HepG2 (cell line): ENCODE results near the gene CD68. TPM values are rescaled to one million over a fixed set of nuclear protein-coding genes. Genes with fewer than 3 reads are reported as not detected.

Source experiments
- ATAC-seq: fragments of 200-7000 bp; cut with Tn5 transposase; 3 replicates; pipeline ENCODE4 v1.9.1; 2020; ENCODE audit warnings: mild to moderate bottlenecking, moderate library complexity
- BruUV-seq: library from RNA; stranded (reverse); fragments of 400-500 nt; replicated peaks from 2 replicates; lab custom pipeline; 2021; lab: Mats Ljungman, UMichigan
- CTCF ChIA-PET: fragments of 300-600 bp; formaldehyde crosslinking; extraction: SDS; loops from one replicate; lab custom pipeline; 2021; ENCODE audit warnings: low total read pairs, inconsistent platforms, low intra/inter-chr PET ratio; lab: Yijun Ruan, JAX
- POLR2A ChIA-PET: fragments of 350-600 bp; sonication (Branson Sonifier 250); formaldehyde crosslinking; loops from one replicate; lab custom pipeline; 2020; ENCODE audit warnings: antibody characterized with exemption, inconsistent platforms; lab: Yijun Ruan, JAX
- DNase-seq: peaks from one replicate; pipeline ENCODE4 v3.0.0-alpha.2; 2015; ENCODE audit warnings: low spot score
- FAIRE-seq: peaks from 3 replicates; lab custom pipeline; 2011; peaks lifted over from hg19 to GRCh38; lab: Jason Lieb, UNC
- H2AFZ ChIP-seq: one replicate; pipeline ENCODE4 v1.6.1; 2011; ENCODE audit warnings: low read length, inconsistent platforms
- H3K27ac ChIP-seq: fragments of 300-600 bp; 3 replicates; pipeline ENCODE4 v1.8.0; 2011; ENCODE audit warnings: mixed run types, mild to moderate bottlenecking, mixed read lengths, low read length, inconsistent platforms; ENCODE audit not compliant: insufficient read depth; ENCODE audit errors: extremely low read length
- H3K27me3 ChIP-seq, 2 experiments: fragments of 200-600 bp in 1 of 2; 2 replicates in 1 of 2; 3 replicates in 1 of 2; pipeline versions ENCODE4 v1.6.0 to v1.8.0; 2011; ENCODE audit warnings: low read length in 2 of 2, mild to moderate bottlenecking in 2 of 2, moderate library complexity in 2 of 2, inconsistent platforms in 1 of 2; ENCODE audit not compliant: insufficient read depth in 2 of 2, control insufficient read depth in 1 of 2
- H3K36me3 ChIP-seq, 2 experiments: fragments of 200-600 bp in 1 of 2; replicated peaks in 1 of 2; 2 replicates in 1 of 2; 3 replicates in 1 of 2; pipeline versions ENCODE4 v1.5.1 to v1.8.0; 2011; ENCODE audit warnings: low read length in 2 of 2, inconsistent platforms in 1 of 2; ENCODE audit not compliant: insufficient read depth in 2 of 2, control insufficient read depth in 1 of 2
- H3K4me1 ChIP-seq: 2 replicates; pipeline ENCODE4 v1.5.1; 2012; ENCODE audit warnings: low read length, inconsistent platforms; ENCODE audit not compliant: insufficient read depth
- H3K4me2 ChIP-seq: 2 replicates; pipeline ENCODE4 v1.6.0; 2011; ENCODE audit warnings: low read depth, low read length, inconsistent platforms
- H3K4me3 ChIP-seq, 3 experiments: fragments of 200-600 bp in 1 of 3; sonication (generic), shearing (Covaris generic) in 1 of 3; replicated peaks in 1 of 3; 2 replicates each; pipeline ENCODE4 v1.5.1; 2011 to 2016; ENCODE audit warnings: low read length in 3 of 3, inconsistent platforms in 2 of 3, low read depth in 2 of 3, mild to moderate bottlenecking in 2 of 3, control low read depth in 1 of 3, mixed read lengths in 1 of 3; ENCODE audit not compliant: insufficient read depth in 1 of 3
- H3K79me2 ChIP-seq: one replicate; pipeline ENCODE4 v1.6.1; 2011; ENCODE audit warnings: low read length, inconsistent platforms; ENCODE audit not compliant: insufficient read depth
- H3K9ac ChIP-seq: 2 replicates; pipeline ENCODE4 v1.6.0; 2011; ENCODE audit warnings: mild to moderate bottlenecking, low read depth, low read length, inconsistent platforms; ENCODE audit not compliant: insufficient read depth
- H3K9me3 ChIP-seq: 2 replicates; pipeline ENCODE4 v1.5.1; 2012; ENCODE audit warnings: mild to moderate bottlenecking, low read length
- H4K20me1 ChIP-seq: 2 replicates; pipeline ENCODE4 v1.6.0; 2011; ENCODE audit warnings: inconsistent platforms, mild to moderate bottlenecking, low read length, moderate library complexity; ENCODE audit not compliant: insufficient read depth
- AGO2 ChIP-seq: fragments of 200-400 bp; formaldehyde crosslinking; optimal IDR thresholded peaks from 2 replicates; pipeline ENCODE3; 2017; ENCODE audit warnings: mild to moderate bottlenecking, low read depth, low read length, moderate library complexity
- ARID4A ChIP-seq: sonication (generic); formaldehyde crosslinking; IDR thresholded peaks from 2 replicates; pipeline ENCODE4 v1.5.0; 2020; ENCODE audit warnings: mild to moderate bottlenecking, missing genetic modification reagents, borderline replicate concordance
- IRF9 ChIP-seq: sonication (generic); formaldehyde crosslinking; IDR thresholded peaks from 2 replicates; pipeline ENCODE4 v1.8.0; 2022; ENCODE audit warnings: missing genetic modification reagents, mild to moderate bottlenecking, borderline replicate concordance
- NR2F2 ChIP-seq: IDR thresholded peaks from 2 replicates; pipeline ENCODE4 v1.6.1; 2012; ENCODE audit warnings: low read depth, inconsistent platforms, borderline replicate concordance
- PAX8 ChIP-seq: sonication (generic); formaldehyde crosslinking; IDR thresholded peaks from 2 replicates; pipeline ENCODE4 v1.8.0; 2022; ENCODE audit warnings: mild to moderate bottlenecking, missing genetic modification reagents, borderline replicate concordance
- ZNF282 ChIP-seq: fragments of 450-650 bp; IDR thresholded peaks from 2 replicates; pipeline ENCODE4 v1.6.1; 2018; ENCODE audit not compliant: partially characterized antibody
- ZNF558 ChIP-seq: sonication (generic); formaldehyde crosslinking; IDR thresholded peaks from 2 replicates; pipeline ENCODE4 v1.9.0; 2022; ENCODE audit warnings: mild to moderate bottlenecking, missing genetic modification reagents, borderline replicate concordance
- WGBS: methylation state at CpG from one replicate; pipeline ENCODE4 v1.1.6; 2017; ENCODE audit warnings: low lambda C conversion rate; 5-methylcytosine and 5-hydroxymethylcytosine counted together
- in situ Hi-C: cut with HindIII; loops from 2 replicates; pipeline ENCODE4 v1.10.0; 2017; ENCODE audit warnings: low pct_unique_long_range_greater_than_20kb; ENCODE audit not compliant: extremely low pct_ligation_motif_present
- intact Hi-C: fragments of 100-400 bp; cut with micrococcal nuclease; formaldehyde crosslinking; loops from one replicate; pipeline ENCODE4 v1.10.0; 2022; ENCODE audit not compliant: unreplicated experiment
- polyA plus RNA-seq, 8 experiments: library from polyadenylated mRNA; depleted of rRNA in 3 of 8; stranded (reverse) in 7 of 8; unstranded in 1 of 8; fragments of >200 nt; fragmentation: Illumina TruSeq in 4 of 8; extraction: Trizol in 4 of 8; gene quantifications; 2 replicates each; pipeline versions ENCODE4 v1.2.1 to v1.2.3, GENCODE V29; 2011 to 2016; ENCODE audit warnings: low read depth in 4 of 8, missing spikeins in 1 of 8, mixed read lengths in 1 of 8; ENCODE audit not compliant: insufficient read depth in 1 of 8
- total RNA-seq, 5 experiments: library from RNA; depleted of rRNA; stranded (reverse); fragments of >200 nt; fragmentation: Illumina TruSeq; extraction: Trizol; gene quantifications; 2 replicates each; pipeline ENCODE4 v1.2.3, GENCODE V29; 2016; ENCODE audit warnings: low read depth in 1 of 5
- TF ChIP-seq, protein P1 (sequence below): sonication (generic); formaldehyde crosslinking; IDR thresholded peaks from 2 replicates; pipeline ENCODE4 v1.4.0; 2020; ENCODE audit warnings: mild to moderate bottlenecking, missing genetic modification reagents

Gene CD68
- total and polyA plus RNA-seq, 2 of the 13 experiments (the other 11 are each of a cell fraction or from before 2014, with no cell fraction given): 10.3 to 104 TPM

GRCh38 chr17:7592422-7593021, 13.1 kb downstream of the CD68 start:
- POLR2A ChIA-PET: interaction anchor here (1.4 kb wide), 1 partner anchor 9 kb away, joined by 3 read pairs; the partner anchor contains the start of gene MPDU1
- DNase-seq: no peak
- ATAC-seq: no peak
- FAIRE-seq: no peak
- intact Hi-C loops: no loop called here
- Histone ChIP-seq H3K36me3 (peaks cover 41 to 72% of the 10 kb centered on the region in 2 experiments), H2AFZ (no peak overlapping the region), H3K27ac (no peak overlapping the region), H3K79me2 (no peaks in the 10 kb centered on the region), H4K20me1 (no peaks in the 10 kb centered on the region), H3K4me1 (no peaks in the 10 kb centered on the region), H3K9ac (no peak overlapping the region), H3K27me3 (no peaks in the 10 kb centered on the region), H3K9me3 (no peaks in the 10 kb centered on the region), H3K4me3 (no peak overlapping the region), H3K4me2 (no peak overlapping the region)
- TF ChIP-seq, protein P1, sequence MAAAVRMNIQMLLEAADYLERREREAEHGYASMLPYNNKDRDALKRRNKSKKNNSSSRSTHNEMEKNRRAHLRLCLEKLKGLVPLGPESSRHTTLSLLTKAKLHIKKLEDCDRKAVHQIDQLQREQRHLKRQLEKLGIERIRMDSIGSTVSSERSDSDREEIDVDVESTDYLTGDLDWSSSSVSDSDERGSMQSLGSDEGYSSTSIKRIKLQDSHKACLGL: no peak
- peak; percentile 21 for TF ChIP-seq AGO2
- TF ChIP-seq IRF9 (CRISPR knock-in tag): no peak
- no peak for TF ChIP-seq ZNF282
- BruUV-seq: TSS peak; percentile 43
- in situ Hi-C loops: no loop called here
- CTCF ChIA-PET: no interaction called here
- WGBS: 97% methylated on average over 15 of the region's 23 CpGs

GRCh38 chr17:7593296-7593695, 13.9 kb downstream of the CD68 start:
- ChIA-PET CTCF (no interaction called here), POLR2A (interaction anchor here (1.4 kb wide), 1 partner anchor 10 kb away, joined by 3 read pairs; the partner anchor contains the start of gene MPDU1)
- Histone ChIP-seq H3K4me3 (no peak overlapping the region), H3K79me2 (no peaks in the 10 kb centered on the region), H3K4me1 (no peaks in the 10 kb centered on the region), H3K9me3 (no peaks in the 10 kb centered on the region), H4K20me1 (no peaks in the 10 kb centered on the region), H3K4me2 (no peak overlapping the region), H3K27me3 (no peaks in the 10 kb centered on the region), H3K27ac (no peak overlapping the region), H2AFZ (no peak overlapping the region), H3K36me3 (peaks cover 39 to 67% of the 10 kb centered on the region in 2 experiments), H3K9ac (no peak overlapping the region)
- no peak for FAIRE-seq
- no TSS peak for BruUV-seq
- TF ChIP-seq ARID4A (CRISPR knock-in tag) (no peak), NR2F2 (no peak), PAX8 (no peak), ZNF558 (CRISPR knock-in tag) (no peak)
- no peak for DNase-seq
- 97% methylated on average over 12 of the region's 12 CpGs for WGBS
- intact Hi-C loops (no loop called here), in situ Hi-C loops (no loop called here)
- ATAC-seq: no peak
